GM23248 (cell line): ENCODE measurements around the gene BICRA.
A peak's percentile ranks its signal among the peaks of the same experiment; 100 is the strongest.

ENCODE experiments used
- EZH2 ChIP-seq: fragments of 200-600 bp; sonication (generic); IDR thresholded peaks from 2 replicates; pipeline ENCODE4 v1.6.1; 2018; ENCODE audit warnings: antibody characterized with exemption, mild to moderate bottlenecking; ENCODE audit not compliant: insufficient read depth, poor library complexity, severe bottlenecking
- EZH2phosphoT487 ChIP-seq: fragments of 200-600 bp; sonication (generic); IDR thresholded peaks from 2 replicates; pipeline ENCODE4 v1.6.1; 2018; ENCODE audit warnings: antibody characterized with exemption, moderate library complexity, mild to moderate bottlenecking, low read depth; ENCODE audit not compliant: insufficient read depth

DNA sequence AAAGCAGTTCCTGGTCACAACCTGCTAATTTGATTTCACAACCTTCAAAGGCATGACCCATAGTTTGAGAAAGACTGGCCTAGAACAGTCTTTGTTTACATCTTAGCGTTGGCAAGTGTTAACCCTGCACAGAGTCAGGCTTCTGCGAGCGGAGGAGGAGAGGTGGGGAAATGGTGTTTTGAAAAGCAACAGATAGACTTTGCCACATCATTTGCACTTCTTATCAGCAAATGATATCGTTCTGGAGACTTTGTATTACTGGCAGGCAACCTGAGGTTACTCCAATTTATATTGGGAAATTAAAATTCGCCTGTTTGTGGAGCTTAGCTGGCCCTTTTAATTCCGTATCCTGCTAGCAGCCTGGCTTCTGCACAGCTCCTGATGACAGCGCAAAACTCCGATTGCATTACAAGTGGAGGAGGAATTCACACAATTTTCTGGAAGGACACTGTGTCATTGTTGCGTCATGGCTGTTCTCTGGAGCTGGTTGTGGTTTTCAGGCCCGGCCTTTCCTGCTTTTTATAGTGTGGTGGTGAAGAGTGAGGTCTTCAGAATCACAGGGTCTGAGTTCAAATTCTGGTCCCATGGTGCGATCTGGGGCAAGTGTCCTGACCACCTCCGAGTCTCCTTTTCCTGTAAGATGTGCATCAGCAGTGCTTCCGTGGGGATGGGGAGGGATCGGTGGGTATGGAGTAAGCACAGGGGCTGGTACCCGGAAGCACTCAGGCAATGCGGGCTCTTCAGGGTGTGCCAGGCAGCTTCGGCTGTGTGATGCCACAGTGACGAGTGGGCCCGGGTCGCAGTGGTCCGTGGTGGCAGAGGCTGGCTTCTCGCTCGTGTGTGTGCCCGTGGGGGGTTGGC, 55.2 kb downstream of the BICRA start:
- TF ChIP-seq EZH2, result no peak
- TF ChIP-seq EZH2phosphoT487, result 0 out of 2 replicates have a peak, but pooled peaks have one; percentile 15
